H1 (cell line): ENCODE results near the gene ALDH1A2. TPM values are rescaled to one million over a fixed set of nuclear protein-coding genes. Genes with fewer than 3 reads are reported as not detected.

Source experiments
- CREB1 ChIP-seq: IDR thresholded peaks from 2 replicates; pipeline ENCODE4 v1.6.1; 2012; ENCODE audit warnings: inconsistent platforms
- NRF1 ChIP-seq: IDR thresholded peaks from 2 replicates; pipeline ENCODE4 v1.6.1; 2011; ENCODE audit warnings: mild to moderate bottlenecking, low read depth, low read length, improper control_type of control experiment
- SUZ12 ChIP-seq: fragments of 200-600 bp; sonication (generic); IDR thresholded peaks from 2 replicates; pipeline ENCODE4 v1.6.1; 2012; ENCODE audit warnings: mild to moderate bottlenecking, inconsistent platforms, low read length, moderate library complexity, mixed read lengths
- TEAD4 ChIP-seq: IDR thresholded peaks from 2 replicates; pipeline ENCODE4 v1.6.1; 2012; ENCODE audit warnings: low read depth, low read length, inconsistent platforms, mixed read lengths
- polyA plus RNA-seq, 7 experiments: library from polyadenylated mRNA; depleted of rRNA in 3 of 7; stranded (reverse) in 5 of 7; unstranded in 2 of 7; fragments of >200 nt in 5 of 7; fragments of 200-250 nt in 2 of 7; gene quantifications; 1 replicate in 5 of 7; 2 replicates in 1 of 7; 4 replicates in 1 of 7; pipeline versions ENCODE4 v1.2.1 to v1.2.3, GENCODE V29; 2011 to 2013; ENCODE audit warnings: missing spikeins in 2 of 7, mixed read lengths in 2 of 7
- total RNA-seq: library from RNA; stranded (reverse); fragmentation: NEBNext Ultra II Directional; extraction: Animal tissue kit (Norgen Biotek cat#: 25700); gene quantifications from 2 replicates; pipeline ENCODE4 v1.2.1, GENCODE V29; 2021

ALDH1A2 gene
- total and polyA plus RNA-seq, 2 of the 8 experiments (the other 6 are each of a cell fraction or from before 2014, with no cell fraction given), result 0.06 to 0.24 TPM

DNA sequence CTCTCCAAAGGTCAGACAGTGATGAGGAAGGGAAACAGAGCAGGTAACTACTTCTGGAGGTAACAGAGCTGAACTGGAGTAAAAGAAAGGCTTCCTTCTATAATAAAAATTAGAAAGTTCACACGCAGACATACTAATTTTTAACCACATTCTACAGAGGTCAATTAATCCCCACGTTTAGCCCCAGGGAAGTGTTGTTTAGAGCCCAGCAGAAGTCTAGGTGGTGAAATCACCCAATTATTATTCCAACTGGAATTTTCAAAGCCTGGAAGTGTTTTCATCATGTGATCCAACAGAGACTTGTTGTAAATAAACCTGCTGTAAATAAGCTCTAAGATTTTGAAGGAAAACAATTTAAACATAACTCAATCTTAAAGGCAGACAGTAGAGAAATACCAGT lies 6.8 kb downstream of the ALDH1A2 start (continued):
- TF ChIP-seq SUZ12 (no peak), CREB1 (no peak), NRF1 (no peak), TEAD4 (no peak)
- TF ChIP-seq, all 59 proteins: peak for 0
